Measurements from ENCODE around the gene SLC9A4. TPM values are rescaled to one million over a fixed set of nuclear protein-coding genes. Genes with fewer than 3 reads are reported as not detected.
A peak's percentile ranks its signal among the peaks of the same experiment; 100 is the strongest.

SLC9A4 gene
- total RNA-seq, 1 experiment from 2014 or later: 0.06 TPM

DNA sequence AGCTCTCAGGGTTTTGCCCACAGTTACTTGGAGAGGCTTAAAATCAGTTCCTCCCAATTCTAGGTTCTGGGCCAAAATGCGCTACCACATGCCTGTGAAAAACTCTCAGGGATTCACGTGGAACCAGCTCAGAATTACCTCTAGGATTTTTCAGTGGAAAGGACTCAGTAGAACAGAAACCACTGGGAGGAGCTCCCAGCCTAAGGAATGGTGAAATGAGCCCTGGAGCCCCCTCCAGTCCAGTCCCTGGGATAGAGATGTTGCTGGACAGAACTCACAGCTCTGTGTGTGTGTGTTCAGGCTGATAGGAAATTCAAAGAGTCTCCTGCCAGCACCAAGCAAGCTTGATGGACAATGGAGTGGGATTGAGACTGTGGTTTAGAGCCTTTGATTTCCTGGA lies 21.1 kb upstream of the SLC9A4 start:
- DNase-seq (ENCODE audit: low read depth): no peak

GRCh38 chr2:102453501-102453900 lies 19.5 kb upstream of the SLC9A4 start:
- no peak for DNase-seq (ENCODE audit: low read depth)

GRCh38 chr2:102455061-102455670 lies 17.9 kb upstream of the SLC9A4 start:
- DNase-seq (ENCODE audit: low read depth): no peak

DNA sequence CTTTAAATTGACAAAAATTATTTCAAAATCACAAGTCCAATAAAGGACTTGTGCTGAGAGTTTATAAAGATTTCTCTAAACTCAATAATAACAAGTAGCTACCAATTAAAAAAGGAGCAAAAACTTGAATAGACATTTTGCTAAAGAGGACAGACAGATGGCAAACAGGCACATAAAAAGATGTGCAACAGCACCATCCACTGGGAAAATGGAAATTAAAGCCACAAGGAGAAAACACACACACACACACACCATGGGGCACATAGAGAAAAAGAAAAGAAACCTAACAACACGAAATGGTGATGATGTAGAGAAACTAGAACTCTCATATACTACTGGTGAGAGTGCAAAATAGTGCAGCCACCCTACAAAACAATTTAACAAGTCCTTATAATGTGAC lies 12.6 kb upstream of the SLC9A4 start:
- DNase-seq (ENCODE audit: low read depth): no peak

DNA sequence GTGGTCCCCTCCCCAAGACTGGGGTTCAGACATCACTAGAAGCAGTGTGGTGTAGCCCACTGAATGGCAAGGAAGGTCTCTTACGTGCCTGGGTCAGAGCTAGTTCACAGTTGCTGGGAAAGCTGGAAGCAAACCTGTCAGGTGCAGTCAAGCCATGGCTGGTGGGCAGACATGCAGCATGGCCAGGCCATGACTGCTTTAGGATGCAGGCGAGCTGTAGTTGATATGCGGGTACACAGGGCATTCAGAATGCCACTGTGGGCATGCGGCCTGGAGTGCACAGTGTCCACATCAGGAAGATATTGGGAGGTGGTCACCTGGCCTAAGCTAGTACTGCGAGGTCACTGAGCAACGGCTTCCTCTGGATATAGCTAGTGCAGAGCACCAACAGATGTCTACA lies 11.8 kb upstream of the SLC9A4 start:
- DNase-seq (ENCODE audit: low read depth): no peak

- DNase-seq (ENCODE audit: low read depth): no peak
These were observed 9.9 kb upstream of the SLC9A4 start for GRCh38 chr2:102463160-102463559.

GRCh38 chr2:102470168-102470567 lies 2.9 kb upstream of the SLC9A4 start:
- DNase-seq (ENCODE audit: low read depth): no peak

DNA sequence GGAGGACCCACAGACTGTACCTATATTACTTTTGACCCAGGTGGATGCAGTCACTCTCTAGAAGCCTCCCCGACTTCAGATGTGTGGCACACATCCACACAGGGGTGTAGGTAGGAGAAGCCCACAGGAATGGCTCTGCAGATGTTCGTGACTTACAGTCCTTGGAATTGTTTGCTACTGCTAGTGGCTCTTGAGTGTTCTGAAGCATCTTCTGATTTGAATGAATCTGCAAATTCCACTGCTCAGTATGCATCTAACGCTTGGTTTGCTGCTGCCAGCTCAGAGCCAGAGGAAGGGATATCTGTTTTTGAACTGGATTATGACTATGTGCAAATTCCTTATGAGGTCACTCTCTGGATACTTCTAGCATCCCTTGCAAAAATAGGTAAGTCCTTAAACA lies 605 bp downstream of the SLC9A4 start:
- DNase-seq (ENCODE audit: low read depth): no peak

- no peak for DNase-seq (ENCODE audit: low read depth)
These were observed 1.8 kb downstream of the SLC9A4 start for GRCh38 chr2:102474785-102475184.

GRCh38 chr2:102478686-102479470 lies 5.9 kb downstream of the SLC9A4 start:
- DNase-seq (ENCODE audit: low read depth): no peak

GRCh38 chr2:102480285-102481195 lies 7.5 kb downstream of the SLC9A4 start:
- no peak for DNase-seq (ENCODE audit: low read depth)

- DNase-seq (ENCODE audit: low read depth): no peak
These were observed 8.9 kb downstream of the SLC9A4 start for GRCh38 chr2:102481931-102482330.

- no peak for DNase-seq (ENCODE audit: low read depth)
These were observed 10.1 kb downstream of the SLC9A4 start for GRCh38 chr2:102483086-102483485.

DNA sequence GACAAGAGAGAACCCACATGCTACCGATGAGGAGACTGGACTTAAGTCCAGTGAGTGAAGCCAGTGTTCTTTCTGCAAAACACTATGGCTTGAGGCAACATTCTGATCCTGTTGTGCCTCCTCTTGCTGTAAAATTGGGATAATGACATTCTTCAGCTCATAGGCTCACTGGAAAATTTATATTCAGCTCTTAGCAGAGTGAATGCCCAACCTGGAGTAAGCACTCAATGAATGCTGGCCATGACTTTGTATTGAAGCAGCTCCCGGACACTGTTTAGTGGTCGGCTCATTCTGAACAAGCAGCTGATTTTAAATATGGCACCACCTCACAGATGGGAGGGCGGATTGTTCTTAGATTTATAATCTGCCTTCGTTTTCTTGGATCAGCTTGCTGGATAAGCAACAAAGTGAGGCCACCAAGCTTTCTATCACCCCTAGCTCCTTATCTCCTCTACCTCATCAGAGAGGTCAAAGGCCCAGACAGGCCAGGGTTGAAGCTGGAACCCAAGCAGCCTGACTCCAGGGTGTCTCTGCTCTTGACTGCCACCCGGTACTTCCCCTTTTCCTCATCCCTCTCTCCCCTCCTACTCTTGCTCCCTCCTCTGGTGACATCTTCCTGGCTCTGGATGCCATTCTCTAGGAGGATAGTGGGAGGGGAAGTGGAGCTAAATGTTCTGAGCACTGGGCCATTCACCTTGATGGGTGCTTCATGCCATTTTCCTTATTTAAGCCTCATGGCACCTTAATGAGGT lies 11.5 kb downstream of the SLC9A4 start:
- no peak for DNase-seq (ENCODE audit: low read depth)

- no peak for DNase-seq (ENCODE audit: low read depth)
These were observed 12.2 kb downstream of the SLC9A4 start for GRCh38 chr2:102485147-102485785.

DNA sequence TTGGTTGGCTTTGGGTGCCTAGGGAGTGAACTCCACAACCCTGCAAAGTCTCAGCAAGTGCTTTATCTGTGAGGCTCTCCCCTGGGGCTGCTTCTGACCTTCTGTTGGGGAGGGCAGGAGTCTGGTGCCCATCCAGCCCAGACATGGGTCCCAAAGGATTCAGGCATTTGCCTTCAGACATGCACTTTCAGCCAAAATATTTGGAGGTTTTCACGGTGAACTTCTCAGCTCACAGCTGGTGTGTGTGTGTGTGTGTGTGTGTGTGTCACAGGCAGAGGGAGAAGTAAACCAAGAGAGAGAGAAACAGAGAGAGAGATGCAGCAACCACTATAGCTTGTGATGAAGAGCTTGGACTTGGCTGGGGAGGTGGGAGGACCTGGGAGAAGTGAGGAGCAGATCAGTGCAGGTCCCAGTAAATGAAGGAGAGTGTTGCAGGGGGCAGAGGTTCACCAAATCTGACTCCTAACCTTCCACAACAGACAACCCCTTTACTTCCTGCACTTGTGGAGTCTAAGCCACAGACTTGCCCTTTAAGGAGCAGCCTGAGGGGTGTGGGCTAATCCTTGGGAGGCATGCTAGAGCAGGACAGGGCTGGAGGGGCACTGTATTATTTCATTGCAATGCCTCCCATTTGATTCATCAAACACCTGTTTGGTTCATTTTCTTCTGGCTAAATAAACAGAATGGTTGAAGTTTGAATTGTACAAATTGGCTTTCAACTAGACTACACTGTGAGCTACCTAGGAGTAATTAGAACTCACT lies 14.1 kb downstream of the SLC9A4 start:
- DNase-seq (ENCODE audit: low read depth): peak; percentile 30

DNA sequence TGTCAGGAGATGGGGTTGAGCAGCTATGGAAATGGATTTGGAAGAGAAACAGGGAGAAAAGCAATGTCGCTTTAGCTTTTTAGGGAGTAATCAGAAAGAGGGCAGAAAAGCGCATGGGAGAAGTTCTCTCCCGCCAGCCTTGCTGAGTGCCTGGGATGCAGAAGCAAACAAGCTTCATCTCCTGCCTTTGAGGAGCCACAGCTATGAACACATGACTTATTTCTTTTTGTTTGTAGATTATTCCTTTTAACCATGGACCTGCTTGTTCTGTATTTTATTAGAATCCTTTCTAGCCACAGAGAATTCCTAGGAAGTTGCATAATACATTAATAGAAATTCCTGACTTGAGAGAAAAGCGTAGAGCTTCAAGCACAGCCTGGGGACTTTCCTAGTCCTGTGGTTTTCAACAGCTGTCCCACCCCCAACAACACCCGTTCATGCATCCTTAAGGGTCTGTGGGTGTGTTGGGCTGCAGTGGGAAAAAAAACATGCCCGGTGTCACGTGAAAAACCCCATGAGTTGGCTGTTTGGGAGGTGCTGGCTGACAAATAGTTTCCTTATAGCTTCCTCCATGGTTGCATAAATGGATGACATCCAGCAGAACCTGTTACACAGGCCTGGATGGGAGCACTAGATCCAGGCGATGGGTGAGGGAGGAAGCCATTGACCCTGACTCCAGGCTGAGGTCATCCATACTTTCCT lies 14.9 kb downstream of the SLC9A4 start:
- DNase-seq (ENCODE audit: low read depth): peak; percentile 84

GRCh38 chr2:102489646-102490045 lies 16.6 kb downstream of the SLC9A4 start:
- no peak for DNase-seq (ENCODE audit: low read depth)

DNA sequence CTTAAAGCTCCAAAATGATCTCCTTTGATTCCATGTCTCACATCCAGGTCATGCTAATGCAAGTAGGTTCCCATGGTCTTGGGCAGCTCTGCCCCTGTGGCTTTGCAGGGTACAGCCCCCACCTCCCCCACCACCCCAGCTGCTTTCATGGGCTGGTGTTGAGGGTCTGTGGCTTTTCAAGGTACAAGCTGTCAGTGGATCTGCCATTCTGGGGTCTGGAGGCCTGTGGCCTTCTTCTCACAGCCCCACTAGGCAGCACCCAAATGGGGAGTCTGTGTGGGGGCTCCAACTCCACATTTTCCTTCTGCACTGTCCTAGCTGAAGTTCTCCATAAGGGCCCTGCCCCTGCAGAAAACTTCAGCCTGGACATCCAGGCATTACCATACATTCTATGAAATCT lies 19.0 kb downstream of the SLC9A4 start:
- DNase-seq (ENCODE audit: low read depth): no peak

- no peak for DNase-seq (ENCODE audit: low read depth)
These were observed 21.5 kb downstream of the SLC9A4 start for GRCh38 chr2:102494570-102494969.

Measured in LHCN-M2 (cell line).